Mesendoderm (in vitro differentiated cells): ENCODE results near the gene ATF2.

Experiments used
- DNase-seq: peaks from one replicate; pipeline ENCODE4 v3.0.0; 2013
- H2AK5ac ChIP-seq: 2 replicates; pipeline ENCODE4 v1.6.1; 2013; ENCODE audit warnings: low read length, inconsistent platforms
- H2BK120ac ChIP-seq: 2 replicates; pipeline ENCODE4 v1.6.1; 2013; ENCODE audit warnings: low read depth, mild to moderate bottlenecking, low read length, moderate library complexity, mixed read lengths
- H2BK15ac ChIP-seq: replicated peaks from 2 replicates; pipeline ENCODE4 v1.6.1; 2013; ENCODE audit warnings: low read depth, mild to moderate bottlenecking, moderate library complexity
- H2BK5ac ChIP-seq: 2 replicates; pipeline ENCODE4 v1.6.1; 2013; ENCODE audit warnings: low read length, inconsistent platforms
- H3K18ac ChIP-seq: 2 replicates; pipeline ENCODE4 v1.6.1; 2013; ENCODE audit warnings: mild to moderate bottlenecking, low read length, mixed read lengths
- H3K23ac ChIP-seq: one replicate; pipeline ENCODE4 v1.6.1; 2013; ENCODE audit warnings: low read length
- H3K27ac ChIP-seq: 2 replicates; pipeline ENCODE4 v1.5.1; 2013; ENCODE audit warnings: low read depth, mild to moderate bottlenecking, inconsistent platforms, low read length, moderate library complexity
- H3K27me3 ChIP-seq: 2 replicates; pipeline ENCODE4 v1.6.1; 2013; ENCODE audit warnings: low read length, control low read depth, mild to moderate bottlenecking, inconsistent platforms; ENCODE audit not compliant: insufficient read depth, poor library complexity
- H3K36me3 ChIP-seq: 2 replicates; pipeline ENCODE4 v1.6.1; 2013; ENCODE audit warnings: low read length, inconsistent platforms; ENCODE audit not compliant: control insufficient read depth, insufficient read depth
- H3K4ac ChIP-seq: one replicate; pipeline ENCODE4 v1.6.1; 2013; ENCODE audit warnings: low read depth, mild to moderate bottlenecking, low read length, moderate library complexity
- H3K4me1 ChIP-seq: 2 replicates; pipeline ENCODE4 v1.6.1; 2013; ENCODE audit warnings: low read depth, low read length, inconsistent platforms; ENCODE audit not compliant: control insufficient read depth
- H3K4me2 ChIP-seq: 2 replicates; pipeline ENCODE4 v1.6.1; 2013; ENCODE audit warnings: low read length
- H3K4me3 ChIP-seq: 2 replicates; pipeline ENCODE4 v1.5.1; 2013; ENCODE audit warnings: mild to moderate bottlenecking, low read length
- H3K56ac ChIP-seq: one replicate; pipeline ENCODE4 v1.6.1; 2013; ENCODE audit warnings: low read length
- H3K79me1 ChIP-seq: 2 replicates; pipeline ENCODE4 v1.6.1; 2013; ENCODE audit warnings: low read length, inconsistent platforms
- H3K79me2 ChIP-seq: 2 replicates; pipeline ENCODE4 v1.6.1; 2013; ENCODE audit warnings: mild to moderate bottlenecking, low read length; ENCODE audit not compliant: control insufficient read depth, insufficient read depth
- H3K9ac ChIP-seq: 2 replicates; pipeline ENCODE4 v1.6.1; 2013; ENCODE audit warnings: low read length, inconsistent platforms
- H4K5ac ChIP-seq: one replicate; pipeline ENCODE4 v1.6.1; 2013; ENCODE audit warnings: low read length
- H4K8ac ChIP-seq: one replicate; pipeline ENCODE4 v1.6.1; 2013; ENCODE audit warnings: low read depth, mild to moderate bottlenecking, control low read depth, low read length, moderate library complexity
- WGBS: extraction: QIAGEN DNeasy Blood & Tissue Kit; methylation state at CpG from one replicate; pipeline ENCODE4 v1.1.7; 2013; ENCODE audit warnings: low lambda C conversion rate, missing lambda C conversion rate; ENCODE audit not compliant: insufficient coverage; ENCODE audit errors: extremely low coverage; 5-methylcytosine and 5-hydroxymethylcytosine counted together

Gene ATF2

DNA sequence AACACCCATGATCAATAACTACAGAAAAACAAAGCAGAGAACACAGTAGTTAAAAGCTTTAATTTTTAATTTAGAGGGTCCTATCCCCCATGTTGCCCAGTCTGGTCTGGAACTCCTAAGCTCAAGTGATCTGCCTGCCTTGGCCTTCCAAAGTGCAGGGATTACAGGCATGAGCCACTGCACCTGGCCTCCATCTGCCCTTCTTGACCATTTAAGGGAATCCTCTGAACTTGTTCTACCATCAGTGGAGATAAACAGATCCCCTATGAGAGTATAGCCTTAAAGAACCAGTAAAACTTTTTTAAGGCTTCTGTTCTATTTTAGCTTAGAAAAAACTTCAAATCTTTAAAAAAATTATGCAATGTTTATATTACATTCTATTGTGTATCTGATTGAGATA is 27.0 kb upstream of the ATF2 start:
- H3K27me3 ChIP-seq = no peaks in the 10 kb centered on the region
- no peak overlapping the region for H4K8ac ChIP-seq
- H3K9ac ChIP-seq = no peak overlapping the region
- DNase-seq = no peak
- no peaks in the 10 kb centered on the region for H3K4me1 ChIP-seq
- H3K4me3 ChIP-seq = no peak overlapping the region
- no peak overlapping the region for H2BK15ac ChIP-seq
- H3K4me2 ChIP-seq = no peak overlapping the region
- no peaks in the 10 kb centered on the region for H3K79me1 ChIP-seq
- H3K4ac ChIP-seq = no peak overlapping the region
- no peak overlapping the region for H2AK5ac ChIP-seq
- H3K27ac ChIP-seq = no peak overlapping the region
- no peak overlapping the region for H3K56ac ChIP-seq
- no peak overlapping the region for H4K5ac ChIP-seq
- no peak overlapping the region for H3K18ac ChIP-seq
- no peaks in the 10 kb centered on the region for H3K36me3 ChIP-seq
- no peak overlapping the region for H2BK5ac ChIP-seq
- no peak overlapping the region for H3K23ac ChIP-seq
- no peak overlapping the region for H2BK120ac ChIP-seq
- H3K79me2 ChIP-seq = no peaks in the 10 kb centered on the region

DNA sequence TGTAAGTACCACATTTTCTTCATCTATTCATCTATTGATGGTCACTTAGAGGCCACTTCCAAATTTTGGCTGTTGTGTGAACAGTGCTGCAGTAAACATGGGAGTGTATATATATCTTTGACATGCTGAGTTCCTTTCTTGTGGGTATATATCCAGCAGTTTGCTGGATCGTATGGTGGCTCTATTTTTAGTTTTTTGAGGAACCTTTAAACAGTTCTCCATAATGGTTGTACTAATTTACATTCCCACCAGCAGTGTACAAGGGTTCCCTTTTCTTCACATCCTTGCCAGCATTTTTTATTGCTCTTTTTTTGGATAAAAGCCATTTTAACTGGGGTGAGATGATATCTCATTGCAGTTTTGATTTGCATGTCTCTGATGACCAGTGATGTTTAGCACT is 20.8 kb upstream of the ATF2 start:
- Histone ChIP-seq H3K36me3 (no peaks in the 10 kb centered on the region), H2BK5ac (no peak overlapping the region), H3K9ac (no peak overlapping the region), H3K4me2 (no peak overlapping the region), H3K4ac (no peak overlapping the region), H3K4me3 (no peak overlapping the region), H3K23ac (no peak overlapping the region), H4K8ac (no peak overlapping the region), H4K5ac (no peak overlapping the region), H2BK15ac (no peak overlapping the region), H3K79me1 (no peaks in the 10 kb centered on the region), H3K18ac (no peak overlapping the region), H3K27me3 (no peaks in the 10 kb centered on the region), H3K56ac (no peak overlapping the region), H2BK120ac (no peak overlapping the region), H3K79me2 (no peaks in the 10 kb centered on the region), H3K4me1 (no peaks in the 10 kb centered on the region), H2AK5ac (no peak overlapping the region), H3K27ac (no peak overlapping the region)
- no CpG with 5 or more reads among the region's 1 CpG for WGBS
- DNase-seq = no peak

- no peak overlapping the region for H3K56ac ChIP-seq
- no CpG with 5 or more reads among the region's 1 CpG for WGBS
- no peaks in the 10 kb centered on the region for H3K79me2 ChIP-seq
- no peaks in the 10 kb centered on the region for H3K27me3 ChIP-seq
- H3K4me1 ChIP-seq = no peaks in the 10 kb centered on the region
- no peaks in the 10 kb centered on the region for H3K79me1 ChIP-seq
- H2BK5ac ChIP-seq = no peak overlapping the region
- H3K18ac ChIP-seq = no peak overlapping the region
- no peak overlapping the region for H3K4ac ChIP-seq
- DNase-seq = peak; percentile 81
- H4K8ac ChIP-seq = no peak overlapping the region
- H2BK15ac ChIP-seq = no peak overlapping the region
- H3K4me3 ChIP-seq = no peak overlapping the region
- H2AK5ac ChIP-seq = no peak overlapping the region
- no peaks in the 10 kb centered on the region for H3K36me3 ChIP-seq
- H3K23ac ChIP-seq = no peak overlapping the region
- no peak overlapping the region for H4K5ac ChIP-seq
- H2BK120ac ChIP-seq = no peak overlapping the region
- H3K27ac ChIP-seq = no peak overlapping the region
- H3K4me2 ChIP-seq = no peak overlapping the region
- no peak overlapping the region for H3K9ac ChIP-seq
These were observed 19.4 kb upstream of the ATF2 start for GRCh38 chr2:175187378-175187777.

GRCh38 chr2:175183674-175184073 is 15.7 kb upstream of the ATF2 start:
- Histone ChIP-seq H3K4ac (no peak overlapping the region), H3K4me1 (no peaks in the 10 kb centered on the region)
- WGBS = no CpG with 5 or more reads among the region's 2 CpGs

DNA sequence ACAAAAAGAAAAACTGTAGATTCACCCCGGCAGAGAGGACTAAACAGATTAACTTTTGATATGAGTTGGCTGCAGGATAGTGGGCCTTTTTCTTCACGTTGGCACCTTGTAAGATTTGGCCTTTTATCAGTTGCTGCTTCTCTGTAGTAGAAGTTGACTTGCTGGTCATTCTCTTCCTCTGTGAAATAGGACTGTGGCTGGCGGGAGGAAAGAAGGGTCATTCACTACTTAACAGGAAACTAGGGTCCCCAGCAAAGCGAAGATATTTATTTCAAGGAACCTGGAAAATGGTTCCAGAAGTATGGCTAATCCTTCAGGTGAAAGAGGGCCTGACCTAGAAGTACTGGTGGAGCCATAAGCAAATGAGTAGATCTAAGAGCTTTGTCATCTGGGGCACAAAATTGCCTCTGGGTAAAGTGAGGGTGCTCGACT is 13.9 kb upstream of the ATF2 start:
- H4K5ac ChIP-seq = peak overlapping the region; percentile 94
- H2BK5ac ChIP-seq = no peak overlapping the region
- peak overlapping the region; percentile 33 for H3K9ac ChIP-seq
- no peak overlapping the region for H3K4me2 ChIP-seq
- peaks cover 10% of the 10 kb centered on the region for H3K79me1 ChIP-seq
- H2BK15ac ChIP-seq = no peak overlapping the region
- H3K4me1 ChIP-seq = no peaks in the 10 kb centered on the region
- H3K4me3 ChIP-seq = no peak overlapping the region
- no peak overlapping the region for H3K4ac ChIP-seq
- H4K8ac ChIP-seq = peak overlapping the region; percentile 28
- WGBS = no CpG with 5 or more reads among the region's 5 CpGs
- H3K36me3 ChIP-seq = peaks cover 2% of the 10 kb centered on the region
- H3K56ac ChIP-seq = peak overlapping the region; percentile 75
- no peak overlapping the region for H3K23ac ChIP-seq
- H2BK120ac ChIP-seq = no peak overlapping the region
- no peak overlapping the region for H2AK5ac ChIP-seq
- H3K27ac ChIP-seq = no peak overlapping the region
- peaks cover 22% of the 10 kb centered on the region for H3K79me2 ChIP-seq
- H3K18ac ChIP-seq = no peak overlapping the region
- no peaks in the 10 kb centered on the region for H3K27me3 ChIP-seq
- DNase-seq = no peak

More at GRCh38 chr2:175183674-175184073, 15.7 kb upstream of the ATF2 start:
- H4K8ac ChIP-seq = no peak overlapping the region
- no peak overlapping the region for H2AK5ac ChIP-seq
- no peak overlapping the region for H3K4me2 ChIP-seq
- no peak overlapping the region for H2BK15ac ChIP-seq
- H3K79me2 ChIP-seq = peaks cover 22% of the 10 kb centered on the region
- H2BK5ac ChIP-seq = no peak overlapping the region
- no peak overlapping the region for H3K23ac ChIP-seq
- H3K56ac ChIP-seq = no peak overlapping the region
- no peak overlapping the region for H2BK120ac ChIP-seq
- no peak overlapping the region for H3K18ac ChIP-seq
- H3K9ac ChIP-seq = no peak overlapping the region
- H3K27ac ChIP-seq = no peak overlapping the region
- no peaks in the 10 kb centered on the region for H3K27me3 ChIP-seq
- no peak for DNase-seq
- peaks cover 8% of the 10 kb centered on the region for H3K79me1 ChIP-seq
- H3K4me3 ChIP-seq = no peak overlapping the region
- peaks cover 2% of the 10 kb centered on the region for H3K36me3 ChIP-seq
- H4K5ac ChIP-seq = no peak overlapping the region

DNA sequence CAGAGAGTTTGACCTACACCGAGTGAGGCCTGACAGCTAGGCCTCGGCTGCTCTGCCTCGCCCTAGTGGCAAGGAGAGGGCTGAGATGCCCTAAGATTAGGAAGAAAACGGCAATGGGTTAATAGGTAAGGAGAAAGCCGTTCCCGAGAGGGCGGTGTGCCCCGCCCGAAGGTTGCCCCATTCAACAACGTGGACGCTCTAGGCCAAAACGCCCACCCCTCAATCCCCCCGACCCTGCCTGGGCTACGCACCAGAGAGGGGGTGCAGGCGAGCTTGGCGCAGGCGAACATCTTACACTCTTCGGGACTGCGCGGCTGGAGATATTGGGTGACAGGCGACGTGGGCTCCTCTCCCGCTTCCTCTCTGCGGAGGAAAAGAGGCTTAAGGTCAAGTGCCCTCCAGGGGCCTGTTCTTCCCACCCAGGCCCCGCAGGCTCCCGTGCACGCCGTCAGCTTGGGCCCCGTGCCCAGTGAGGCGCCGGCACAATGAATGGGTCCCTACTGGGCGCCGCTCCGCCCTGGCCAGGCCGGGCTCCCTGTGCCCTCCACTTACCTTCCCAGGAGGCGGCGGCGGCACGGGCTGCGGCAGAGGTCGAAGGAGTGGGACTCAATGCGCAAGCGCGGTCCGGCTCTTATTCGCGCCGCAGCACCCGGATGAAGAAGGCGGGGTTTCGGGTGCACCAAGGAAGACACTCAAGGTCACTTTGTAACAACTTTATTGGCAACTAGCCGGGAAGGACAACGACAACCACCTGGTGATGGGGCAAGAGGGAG is 13.3 kb upstream of the ATF2 start, which contains the start of gene ATP5MC3:
Gene ATP5MC3, minus strand, starts transcription at position 607 of the 773 bp plus-strand sequence. Its CDS starts 317 bp downstream, at position 290.
- Histone ChIP-seq H3K36me3 (peaks cover 2% of the 10 kb centered on the region), H3K18ac (peak within 1 kb of the TSS; percentile 33), H3K79me1 (peaks cover 10% of the 10 kb centered on the region), H4K8ac (peak within 1 kb of the TSS; percentile 28), H3K4me3 (peak within 1 kb of the TSS; percentile 99), H3K27ac (no peak within 1 kb of the TSS), H3K4me1 (no peaks in the 10 kb centered on the region), H3K4me2 (peak within 1 kb of the TSS; percentile 94), H4K5ac (peak within 1 kb of the TSS; percentile 94), H2BK5ac (peak within 1 kb of the TSS; percentile 55), H3K27me3 (no peaks in the 10 kb centered on the region), H3K23ac (peak within 1 kb of the TSS; percentile 89), H3K4ac (no peak within 1 kb of the TSS), H3K56ac (peak within 1 kb of the TSS; percentile 100), H2AK5ac (no peak within 1 kb of the TSS), H2BK15ac (no peak within 1 kb of the TSS), H3K9ac (peak within 1 kb of the TSS; percentile 100), H3K79me2 (peaks cover 22% of the 10 kb centered on the region), H2BK120ac (no peak within 1 kb of the TSS)
- no CpG with 5 or more reads among the region's 53 CpGs for WGBS
- peak; percentile 98 for DNase-seq
